ENCODE results near the gene CRYZ.

CRYZ gene

GRCh38 chr1:74732960-74733603, at the start of gene CRYZ, which contains the start of gene TYW3:
TSS of gene CRYZ (minus strand) at chr1:74733050. CDS start at chr1:74724821, 8,229 bp downstream.
TSS of gene TYW3 (plus strand) at chr1:74733152. CDS start at chr1:74733245, 93 bp downstream.
- H3K4me1 ChIP-seq (ENCODE audit: control insufficient read depth, insufficient read depth, low read length) = peaks cover 26% of the 10 kb centered on the region
- no peaks in the 10 kb centered on the region for H3K27me3 ChIP-seq (ENCODE audit: control insufficient read depth, insufficient read depth, low read length)
- H3K9ac ChIP-seq (ENCODE audit: low read length) = peak within 1 kb of the TSS; percentile 88
- peaks cover 9% of the 10 kb centered on the region; the same call in 1 of the 2 replicates for H3K9me3 ChIP-seq (ENCODE audit: control insufficient read depth, insufficient read depth, low read depth, low read length)
- peak within 1 kb of the TSS; percentile 76 for H3K27ac ChIP-seq (ENCODE audit: low read depth, low read length)
- H3K4me3 ChIP-seq (ENCODE audit: low read depth, low read length) = peak within 1 kb of the TSS; percentile 80
- peaks cover 23% of the 10 kb centered on the region for H3K36me3 ChIP-seq (ENCODE audit: control insufficient read depth, insufficient read depth, low read length)

GRCh38 chr1:74780594-74780993, 47.7 kb upstream of the CRYZ start:
- no peaks in the 10 kb centered on the region for H3K9me3 ChIP-seq (ENCODE audit: control insufficient read depth, insufficient read depth, low read depth, low read length)
- H3K4me1 ChIP-seq (ENCODE audit: control insufficient read depth, insufficient read depth, low read length) = peaks cover 7% of the 10 kb centered on the region
- H3K9ac ChIP-seq (ENCODE audit: low read length) = no peak overlapping the region
- H3K36me3 ChIP-seq (ENCODE audit: control insufficient read depth, insufficient read depth, low read length) = no peaks in the 10 kb centered on the region
- H3K4me3 ChIP-seq (ENCODE audit: low read depth, low read length) = no peak overlapping the region
- no peaks in the 10 kb centered on the region for H3K27me3 ChIP-seq (ENCODE audit: control insufficient read depth, insufficient read depth, low read length)
- no peak overlapping the region; the same call in 1 of the 2 replicates for H3K27ac ChIP-seq (ENCODE audit: low read depth, low read length)

GRCh38 chr1:74779750-74780149, 46.9 kb upstream of the CRYZ start:
- Histone ChIP-seq H3K4me1 (ENCODE audit: control insufficient read depth, insufficient read depth, low read length) (peaks cover 7% of the 10 kb centered on the region), H3K27me3 (ENCODE audit: control insufficient read depth, insufficient read depth, low read length) (no peaks in the 10 kb centered on the region), H3K9me3 (ENCODE audit: control insufficient read depth, insufficient read depth, low read depth, low read length) (no peaks in the 10 kb centered on the region), H3K36me3 (ENCODE audit: control insufficient read depth, insufficient read depth, low read length) (no peaks in the 10 kb centered on the region), H3K9ac (ENCODE audit: low read length) (no peak overlapping the region), H3K4me3 (ENCODE audit: low read depth, low read length) (no peak overlapping the region), H3K27ac (ENCODE audit: low read depth, low read length) (no peak overlapping the region)

- no peak overlapping the region for H3K9ac ChIP-seq (ENCODE audit: low read length)
- no peaks in the 10 kb centered on the region for H3K9me3 ChIP-seq (ENCODE audit: control insufficient read depth, insufficient read depth, low read depth, low read length)
- H3K27me3 ChIP-seq (ENCODE audit: control insufficient read depth, insufficient read depth, low read length) = no peaks in the 10 kb centered on the region
- no peaks in the 10 kb centered on the region for H3K36me3 ChIP-seq (ENCODE audit: control insufficient read depth, insufficient read depth, low read length)
- no peak overlapping the region for H3K27ac ChIP-seq (ENCODE audit: low read depth, low read length)
- H3K4me3 ChIP-seq (ENCODE audit: low read depth, low read length) = no peak overlapping the region
- H3K4me1 ChIP-seq (ENCODE audit: control insufficient read depth, insufficient read depth, low read length) = peaks cover 7% of the 10 kb centered on the region
Observed at GRCh38 chr1:74777525-74777924, 44.7 kb upstream of the CRYZ start.

GRCh38 chr1:74775735-74776134, 42.9 kb upstream of the CRYZ start:
- no peaks in the 10 kb centered on the region for H3K27me3 ChIP-seq (ENCODE audit: control insufficient read depth, insufficient read depth, low read length)
- H3K27ac ChIP-seq (ENCODE audit: low read depth, low read length) = no peak overlapping the region
- H3K36me3 ChIP-seq (ENCODE audit: control insufficient read depth, insufficient read depth, low read length) = no peaks in the 10 kb centered on the region
- H3K9ac ChIP-seq (ENCODE audit: low read length) = no peak overlapping the region
- no peak overlapping the region for H3K4me3 ChIP-seq (ENCODE audit: low read depth, low read length)
- H3K9me3 ChIP-seq (ENCODE audit: control insufficient read depth, insufficient read depth, low read depth, low read length) = no peaks in the 10 kb centered on the region
- H3K4me1 ChIP-seq (ENCODE audit: control insufficient read depth, insufficient read depth, low read length) = peaks cover 5% of the 10 kb centered on the region

- Histone ChIP-seq H3K4me3 (ENCODE audit: low read depth, low read length) (no peak overlapping the region), H3K27ac (ENCODE audit: low read depth, low read length) (no peak overlapping the region), H3K36me3 (ENCODE audit: control insufficient read depth, insufficient read depth, low read length) (no peaks in the 10 kb centered on the region), H3K9me3 (ENCODE audit: control insufficient read depth, insufficient read depth, low read depth, low read length) (no peaks in the 10 kb centered on the region), H3K27me3 (ENCODE audit: control insufficient read depth, insufficient read depth, low read length) (no peaks in the 10 kb centered on the region), H3K9ac (ENCODE audit: low read length) (no peak overlapping the region), H3K4me1 (ENCODE audit: control insufficient read depth, insufficient read depth, low read length) (no peaks in the 10 kb centered on the region)
Observed at GRCh38 chr1:74773582-74773981, 40.7 kb upstream of the CRYZ start.

- Histone ChIP-seq H3K4me1 (ENCODE audit: control insufficient read depth, insufficient read depth, low read length) (no peaks in the 10 kb centered on the region), H3K9ac (ENCODE audit: low read length) (no peak overlapping the region), H3K9me3 (ENCODE audit: control insufficient read depth, insufficient read depth, low read depth, low read length) (no peaks in the 10 kb centered on the region), H3K36me3 (ENCODE audit: control insufficient read depth, insufficient read depth, low read length) (no peaks in the 10 kb centered on the region), H3K4me3 (ENCODE audit: low read depth, low read length) (no peak overlapping the region), H3K27me3 (ENCODE audit: control insufficient read depth, insufficient read depth, low read length) (no peaks in the 10 kb centered on the region), H3K27ac (ENCODE audit: low read depth, low read length) (no peak overlapping the region)
Observed at GRCh38 chr1:74772945-74773344, 40.1 kb upstream of the CRYZ start.

GRCh38 chr1:74771913-74772515, 39.2 kb upstream of the CRYZ start:
- H3K36me3 ChIP-seq (ENCODE audit: control insufficient read depth, insufficient read depth, low read length) = no peaks in the 10 kb centered on the region
- no peaks in the 10 kb centered on the region for H3K27me3 ChIP-seq (ENCODE audit: control insufficient read depth, insufficient read depth, low read length)
- H3K9ac ChIP-seq (ENCODE audit: low read length) = no peak overlapping the region
- no peaks in the 10 kb centered on the region for H3K9me3 ChIP-seq (ENCODE audit: control insufficient read depth, insufficient read depth, low read depth, low read length)
- H3K27ac ChIP-seq (ENCODE audit: low read depth, low read length) = no peak overlapping the region
- H3K4me1 ChIP-seq (ENCODE audit: control insufficient read depth, insufficient read depth, low read length) = no peaks in the 10 kb centered on the region
- no peak overlapping the region for H3K4me3 ChIP-seq (ENCODE audit: low read depth, low read length)

GRCh38 chr1:74767490-74767889, 34.6 kb upstream of the CRYZ start:
- no peak overlapping the region for H3K9ac ChIP-seq (ENCODE audit: low read length)
- peaks cover 14% of the 10 kb centered on the region for H3K36me3 ChIP-seq (ENCODE audit: control insufficient read depth, insufficient read depth, low read length)
- no peaks in the 10 kb centered on the region for H3K9me3 ChIP-seq (ENCODE audit: control insufficient read depth, insufficient read depth, low read depth, low read length)
- H3K27me3 ChIP-seq (ENCODE audit: control insufficient read depth, insufficient read depth, low read length) = no peaks in the 10 kb centered on the region
- no peaks in the 10 kb centered on the region for H3K4me1 ChIP-seq (ENCODE audit: control insufficient read depth, insufficient read depth, low read length)
- no peak overlapping the region for H3K27ac ChIP-seq (ENCODE audit: low read depth, low read length)
- H3K4me3 ChIP-seq (ENCODE audit: low read depth, low read length) = no peak overlapping the region

GRCh38 chr1:74766579-74766978, 33.7 kb upstream of the CRYZ start:
- Histone ChIP-seq H3K9ac (ENCODE audit: low read length) (no peak overlapping the region), H3K27ac (ENCODE audit: low read depth, low read length) (no peak overlapping the region), H3K4me3 (ENCODE audit: low read depth, low read length) (no peak overlapping the region), H3K36me3 (ENCODE audit: control insufficient read depth, insufficient read depth, low read length) (peaks cover 21% of the 10 kb centered on the region), H3K4me1 (ENCODE audit: control insufficient read depth, insufficient read depth, low read length) (no peaks in the 10 kb centered on the region), H3K27me3 (ENCODE audit: control insufficient read depth, insufficient read depth, low read length) (no peaks in the 10 kb centered on the region), H3K9me3 (ENCODE audit: control insufficient read depth, insufficient read depth, low read depth, low read length) (no peaks in the 10 kb centered on the region)

GRCh38 chr1:74763807-74764206, 31.0 kb upstream of the CRYZ start:
- Histone ChIP-seq H3K9ac (ENCODE audit: low read length) (no peak overlapping the region), H3K4me1 (ENCODE audit: control insufficient read depth, insufficient read depth, low read length) (no peaks in the 10 kb centered on the region), H3K27ac (ENCODE audit: low read depth, low read length) (no peak overlapping the region), H3K4me3 (ENCODE audit: low read depth, low read length) (no peak overlapping the region), H3K36me3 (ENCODE audit: control insufficient read depth, insufficient read depth, low read length) (peaks cover 30% of the 10 kb centered on the region), H3K9me3 (ENCODE audit: control insufficient read depth, insufficient read depth, low read depth, low read length) (no peaks in the 10 kb centered on the region), H3K27me3 (ENCODE audit: control insufficient read depth, insufficient read depth, low read length) (no peaks in the 10 kb centered on the region)

All from HUES6 (cell line).